ENCODE results near the gene PHKA2.
"Not testable (repeated sequence)": the region's sequence is repeated elsewhere in the genome, so short reads cannot be mapped to it uniquely, and the experiment has no call there.

Gene PHKA2, protein sequence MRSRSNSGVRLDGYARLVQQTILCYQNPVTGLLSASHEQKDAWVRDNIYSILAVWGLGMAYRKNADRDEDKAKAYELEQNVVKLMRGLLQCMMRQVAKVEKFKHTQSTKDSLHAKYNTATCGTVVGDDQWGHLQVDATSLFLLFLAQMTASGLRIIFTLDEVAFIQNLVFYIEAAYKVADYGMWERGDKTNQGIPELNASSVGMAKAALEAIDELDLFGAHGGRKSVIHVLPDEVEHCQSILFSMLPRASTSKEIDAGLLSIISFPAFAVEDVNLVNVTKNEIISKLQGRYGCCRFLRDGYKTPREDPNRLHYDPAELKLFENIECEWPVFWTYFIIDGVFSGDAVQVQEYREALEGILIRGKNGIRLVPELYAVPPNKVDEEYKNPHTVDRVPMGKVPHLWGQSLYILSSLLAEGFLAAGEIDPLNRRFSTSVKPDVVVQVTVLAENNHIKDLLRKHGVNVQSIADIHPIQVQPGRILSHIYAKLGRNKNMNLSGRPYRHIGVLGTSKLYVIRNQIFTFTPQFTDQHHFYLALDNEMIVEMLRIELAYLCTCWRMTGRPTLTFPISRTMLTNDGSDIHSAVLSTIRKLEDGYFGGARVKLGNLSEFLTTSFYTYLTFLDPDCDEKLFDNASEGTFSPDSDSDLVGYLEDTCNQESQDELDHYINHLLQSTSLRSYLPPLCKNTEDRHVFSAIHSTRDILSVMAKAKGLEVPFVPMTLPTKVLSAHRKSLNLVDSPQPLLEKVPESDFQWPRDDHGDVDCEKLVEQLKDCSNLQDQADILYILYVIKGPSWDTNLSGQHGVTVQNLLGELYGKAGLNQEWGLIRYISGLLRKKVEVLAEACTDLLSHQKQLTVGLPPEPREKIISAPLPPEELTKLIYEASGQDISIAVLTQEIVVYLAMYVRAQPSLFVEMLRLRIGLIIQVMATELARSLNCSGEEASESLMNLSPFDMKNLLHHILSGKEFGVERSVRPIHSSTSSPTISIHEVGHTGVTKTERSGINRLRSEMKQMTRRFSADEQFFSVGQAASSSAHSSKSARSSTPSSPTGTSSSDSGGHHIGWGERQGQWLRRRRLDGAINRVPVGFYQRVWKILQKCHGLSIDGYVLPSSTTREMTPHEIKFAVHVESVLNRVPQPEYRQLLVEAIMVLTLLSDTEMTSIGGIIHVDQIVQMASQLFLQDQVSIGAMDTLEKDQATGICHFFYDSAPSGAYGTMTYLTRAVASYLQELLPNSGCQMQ

DNA sequence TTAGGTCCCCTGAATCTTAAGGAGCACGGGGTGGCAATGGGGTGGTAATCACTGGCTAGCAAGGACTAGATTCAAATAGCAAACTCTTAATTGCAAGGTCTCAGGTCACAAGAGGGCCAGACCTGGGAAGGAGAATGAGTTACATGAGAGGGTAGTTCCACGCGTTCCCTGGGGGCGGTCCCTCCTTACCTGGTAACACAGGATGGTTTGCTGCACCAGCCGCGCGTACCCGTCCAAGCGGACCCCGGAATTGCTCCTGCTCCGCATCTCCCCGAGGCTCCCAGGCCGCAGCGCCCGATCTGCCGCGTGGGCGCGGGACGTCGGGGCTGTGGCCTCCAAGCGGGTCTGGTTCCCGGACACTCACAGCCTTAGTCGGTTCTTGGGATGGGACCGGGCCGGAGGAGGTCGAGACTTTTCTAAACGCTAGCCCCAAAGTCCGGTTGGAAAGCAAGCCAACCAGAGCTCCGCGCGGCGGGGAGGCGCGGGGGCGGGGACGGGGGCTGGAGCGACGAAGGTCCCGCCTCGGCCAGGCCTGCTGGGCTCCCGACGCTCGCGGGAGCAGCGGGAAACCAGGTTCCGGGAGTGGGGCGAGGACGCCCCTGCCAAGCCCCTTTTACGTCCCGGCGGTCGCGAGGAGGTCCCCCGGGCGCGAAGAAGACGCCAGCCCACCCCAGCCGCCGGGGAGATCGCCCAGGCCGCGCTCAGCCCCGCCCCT is at the start of gene PHKA2:
Gene PHKA2, minus strand, starts transcription at position 449 of the 715 bp plus-strand sequence. Its CDS starts 182 bp downstream, at position 267.
- no peak for DNase-seq

DNA sequence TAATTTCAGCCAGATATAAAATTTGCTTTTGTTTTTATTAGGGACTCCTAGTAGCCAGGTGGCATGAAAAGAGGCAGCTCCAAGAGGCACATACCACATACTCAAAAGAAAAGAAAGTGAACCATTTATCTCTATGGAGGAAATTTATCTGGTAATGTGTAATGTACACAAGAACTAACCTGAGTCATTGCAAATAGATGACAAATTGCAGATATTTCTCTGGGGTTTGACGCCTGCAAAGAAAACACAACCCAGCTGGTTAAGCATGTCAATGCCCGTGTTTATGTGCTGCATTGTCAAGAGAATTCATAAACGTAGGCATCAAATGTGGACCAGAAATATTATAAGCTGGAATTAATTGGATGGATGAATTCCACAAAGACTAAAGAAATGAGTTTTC is 46.9 kb upstream of the PHKA2 start:
- no peak for DNase-seq

DNA sequence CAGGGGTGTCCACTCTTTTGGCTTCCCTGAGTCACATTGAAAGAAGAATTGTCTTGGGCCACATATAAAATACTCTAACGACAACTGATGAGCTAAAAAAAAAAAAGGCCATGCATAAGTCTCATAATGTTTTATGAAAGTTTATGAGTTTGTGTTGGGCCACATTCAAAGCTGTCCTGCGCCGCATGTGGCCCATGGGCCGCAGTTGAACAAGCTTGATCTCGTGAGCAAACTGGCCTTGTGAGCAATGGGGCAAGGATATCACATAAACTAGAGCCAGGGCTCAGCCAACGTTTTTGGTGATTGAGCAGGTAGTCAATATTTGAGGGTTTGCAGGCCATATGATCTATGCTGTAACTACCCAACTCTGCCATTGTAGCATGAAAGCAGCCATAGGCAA is 44.6 kb upstream of the PHKA2 start:
- DNase-seq, result no peak

DNA sequence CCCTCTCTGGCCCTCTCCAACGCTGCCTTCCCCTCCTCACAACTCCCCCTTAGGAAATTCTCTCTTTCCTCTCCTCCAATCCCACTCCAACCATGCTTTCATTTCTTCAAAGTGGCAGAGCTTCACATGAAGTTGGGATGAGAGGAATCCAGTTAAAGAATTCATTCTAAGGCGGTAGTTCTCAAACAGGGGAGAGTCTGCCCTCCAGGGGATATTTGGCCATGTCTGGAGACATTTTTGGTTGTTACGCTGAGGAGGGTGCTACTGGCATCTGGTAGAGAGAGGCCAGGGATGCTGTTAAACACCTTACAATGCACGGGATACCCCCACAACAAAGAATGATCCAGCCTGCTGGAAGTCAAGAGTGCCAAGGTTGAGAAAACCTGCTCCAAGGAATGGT is 40.5 kb upstream of the PHKA2 start:
- no peak for DNase-seq

DNA sequence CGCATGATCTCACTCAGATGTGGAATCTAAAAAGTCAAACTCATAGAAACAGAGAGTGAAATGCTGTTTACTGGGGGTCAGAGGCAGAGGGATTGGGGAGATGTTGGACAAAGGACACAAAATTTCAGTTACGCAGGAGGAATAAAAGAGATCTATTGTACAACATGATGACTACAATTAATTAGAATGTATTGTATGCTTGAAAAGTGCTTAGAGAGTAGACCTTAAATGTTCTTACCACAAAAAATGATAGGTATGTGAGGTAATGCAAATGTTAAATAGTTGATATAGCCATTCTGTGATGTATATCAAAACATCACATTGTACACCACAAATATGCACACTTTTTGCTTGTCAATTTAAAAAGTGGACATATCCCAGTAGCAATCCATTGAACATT is 36.1 kb upstream of the PHKA2 start:
- no peak for DNase-seq

DNA sequence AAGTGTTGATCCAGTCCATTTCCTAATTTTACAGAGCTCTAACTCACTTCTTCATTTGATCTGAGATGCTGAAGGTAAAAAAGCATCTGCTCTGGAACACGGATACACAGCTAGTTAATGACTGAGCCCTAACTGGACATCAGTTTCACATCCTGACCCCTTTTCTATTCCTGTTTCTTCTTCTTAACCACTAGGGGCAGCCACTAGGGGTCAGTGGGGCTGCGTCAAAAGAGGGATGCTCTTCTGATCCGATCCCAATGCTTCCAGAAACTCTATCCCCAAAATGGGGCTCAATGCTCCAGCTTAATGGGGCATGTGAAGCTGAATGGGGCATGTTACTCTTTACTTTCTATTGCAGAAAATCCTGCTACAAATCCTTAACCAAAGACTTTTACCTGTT is 33.4 kb upstream of the PHKA2 start:
- no peak for DNase-seq

DNA sequence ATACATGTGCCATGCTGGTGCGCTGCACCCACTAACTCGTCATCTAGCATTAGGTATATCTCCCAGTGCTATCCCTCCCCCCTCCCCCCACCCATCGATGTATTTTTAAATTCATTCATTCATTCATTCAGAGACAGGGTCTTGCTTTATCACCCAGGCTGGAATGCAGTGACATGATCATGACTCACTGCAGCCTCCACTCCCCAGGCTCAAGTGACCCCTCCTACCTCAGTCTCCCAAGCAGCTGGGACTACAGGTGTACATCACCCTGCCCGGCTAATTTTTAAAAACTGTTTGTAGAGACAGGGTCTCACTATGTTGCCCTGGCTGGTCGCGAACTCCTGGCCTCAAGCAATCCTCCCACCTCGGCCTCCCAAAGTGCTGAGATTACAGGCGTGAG is 32.7 kb upstream of the PHKA2 start:
- not testable (repeated sequence) for DNase-seq

DNA sequence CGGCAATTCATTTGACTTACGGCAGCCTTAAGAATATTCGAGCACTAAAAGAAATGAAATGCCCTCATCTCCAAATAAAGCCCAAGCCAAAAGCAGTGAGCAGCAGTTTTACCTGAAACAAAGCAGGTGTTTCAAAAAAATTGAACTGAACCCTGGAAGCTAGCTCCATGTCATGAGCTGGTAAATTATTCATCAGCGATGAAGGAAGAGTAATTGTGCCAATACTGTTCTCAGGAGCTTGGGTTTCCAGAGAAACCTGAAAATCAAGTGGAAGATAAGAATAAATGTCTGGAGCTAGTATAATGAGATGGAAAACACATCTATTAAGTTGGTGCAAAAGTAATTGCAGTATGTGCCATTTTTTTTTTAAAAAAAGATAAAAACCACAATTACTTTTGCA is 24.0 kb upstream of the PHKA2 start:
- no peak for DNase-seq

DNA sequence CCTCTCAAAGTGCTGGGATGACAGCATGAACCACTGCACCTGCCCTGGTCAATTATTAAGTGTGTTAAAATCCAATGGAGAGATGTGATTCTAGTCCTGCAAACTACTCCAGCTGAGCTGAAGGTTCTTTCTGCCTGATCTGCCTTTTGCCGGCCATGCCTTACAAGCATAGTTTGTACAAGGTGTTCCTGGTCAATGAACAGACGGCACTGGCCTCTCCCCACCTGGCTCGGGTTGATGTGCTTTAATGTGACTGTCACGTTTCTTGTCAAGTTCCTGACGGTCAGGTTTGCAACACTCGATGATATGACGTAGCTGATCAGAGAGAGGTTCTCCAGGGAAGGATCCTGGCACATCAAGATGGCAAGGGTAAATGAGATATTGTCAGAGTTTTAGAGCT is 23.1 kb upstream of the PHKA2 start:
- DNase-seq, result no peak

DNA sequence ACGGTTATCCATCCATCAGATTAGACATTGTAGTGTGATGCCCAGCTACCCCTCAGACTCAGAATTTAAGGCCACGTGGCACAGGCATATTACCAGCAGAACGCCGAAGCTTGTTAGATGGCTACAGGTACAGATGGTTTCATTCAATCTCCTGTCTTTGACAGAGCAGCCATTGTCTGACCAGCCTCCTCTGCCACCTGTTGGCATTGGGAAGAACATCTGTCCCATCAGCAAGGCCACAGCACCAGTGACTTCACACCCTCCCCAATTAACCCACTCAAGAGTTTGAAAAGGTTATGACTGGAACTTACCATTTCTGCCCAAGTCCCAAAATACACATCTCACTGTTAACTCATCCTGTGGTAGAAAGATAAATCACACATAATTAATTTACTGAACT is 22.0 kb upstream of the PHKA2 start:
- DNase-seq, result no peak

DNA sequence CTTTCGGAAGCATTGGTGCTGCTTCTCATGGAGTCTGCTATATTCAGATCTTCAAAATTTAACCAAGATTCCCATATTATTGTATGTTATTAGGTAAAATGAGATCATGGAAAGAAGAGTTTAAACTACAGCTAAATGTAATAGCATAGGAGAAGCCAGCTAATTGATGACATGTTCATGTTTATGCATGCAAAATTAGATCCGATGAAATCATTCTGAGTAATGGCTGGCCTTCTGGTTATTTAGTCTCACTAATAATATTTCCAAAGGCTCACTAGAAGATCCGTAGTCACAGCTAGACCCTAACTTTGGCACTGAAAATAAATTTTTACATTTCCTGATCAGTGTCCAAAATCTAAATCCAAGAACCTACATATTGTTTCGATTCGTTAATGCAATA is 19.8 kb upstream of the PHKA2 start:
- DNase-seq, result no peak

DNA sequence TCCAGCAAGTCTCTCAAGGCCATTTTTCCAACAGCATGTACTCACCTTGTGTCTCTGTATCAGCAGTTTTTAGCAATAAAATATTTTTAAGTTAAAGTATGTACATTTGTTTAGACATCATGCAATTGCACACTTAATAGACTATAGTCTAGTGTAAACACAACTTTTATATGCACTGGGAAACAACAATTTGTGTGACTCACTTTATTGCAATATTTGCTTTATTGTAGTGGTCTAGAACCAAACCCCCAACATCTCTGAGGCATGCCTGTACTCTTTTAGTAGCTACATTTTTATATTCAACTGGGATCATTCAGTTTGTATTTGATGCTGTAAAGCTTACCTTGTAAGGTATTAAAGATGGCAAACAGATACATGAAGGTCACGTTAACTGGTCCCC is 14.7 kb upstream of the PHKA2 start:
- no peak for DNase-seq

DNA sequence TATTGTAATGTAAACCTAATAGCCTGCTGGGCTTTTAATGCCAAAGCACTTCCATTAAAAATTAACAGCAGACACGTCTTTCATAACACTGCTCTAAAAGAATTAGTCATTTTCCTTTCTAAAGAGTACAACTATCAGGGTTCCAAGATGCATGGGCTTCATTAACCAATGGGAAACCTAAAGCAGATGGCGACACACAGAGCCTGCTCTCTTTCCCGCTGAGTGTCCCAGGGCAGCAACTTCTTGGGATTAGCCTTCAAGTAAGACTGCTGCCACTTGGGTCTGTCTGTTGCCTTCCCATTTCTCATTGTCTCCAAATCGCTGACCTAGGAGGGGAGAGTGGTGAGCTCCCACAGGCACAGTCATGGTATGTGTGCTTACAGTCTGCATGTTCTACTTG is 14.0 kb upstream of the PHKA2 start:
- DNase-seq, result no peak

DNA sequence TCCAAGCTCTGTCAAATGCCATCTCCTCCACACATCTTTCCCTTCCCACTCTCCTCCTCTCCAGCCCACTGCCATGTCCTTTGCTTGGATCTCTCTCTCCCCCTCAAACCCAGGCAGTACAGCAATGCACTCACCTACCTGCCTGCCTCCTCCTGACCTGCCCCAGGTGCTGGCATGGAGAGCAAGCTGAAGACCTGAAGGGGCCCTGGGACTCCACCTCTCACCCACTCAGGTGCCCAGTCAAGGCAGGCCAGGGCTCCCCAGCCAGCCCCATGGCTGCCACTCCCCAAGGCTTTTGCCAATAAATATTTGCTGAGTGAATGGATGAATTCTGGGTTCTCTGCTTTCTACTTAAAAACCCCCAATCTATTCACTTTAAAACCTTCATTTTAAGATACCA is 12.6 kb upstream of the PHKA2 start:
- no peak for DNase-seq

DNA sequence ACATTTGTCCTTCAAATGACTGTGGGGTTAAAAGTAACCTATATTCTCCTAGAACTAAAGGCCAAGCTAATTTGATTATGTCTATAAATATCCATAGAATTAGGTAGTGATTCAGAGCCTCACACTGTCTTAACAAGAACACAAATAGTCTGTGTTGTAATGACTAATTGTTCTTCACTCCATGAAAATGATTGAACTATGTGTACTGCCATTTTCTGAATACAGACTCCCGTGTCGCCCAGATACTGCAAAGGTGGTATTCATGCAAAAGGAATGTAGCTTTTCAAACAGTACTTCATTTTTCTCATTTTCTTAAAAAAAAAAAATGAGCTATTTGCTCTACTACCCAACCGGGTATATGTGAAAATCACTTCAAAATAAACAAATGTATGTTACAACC is 11.3 kb upstream of the PHKA2 start:
- DNase-seq, result no peak

DNA sequence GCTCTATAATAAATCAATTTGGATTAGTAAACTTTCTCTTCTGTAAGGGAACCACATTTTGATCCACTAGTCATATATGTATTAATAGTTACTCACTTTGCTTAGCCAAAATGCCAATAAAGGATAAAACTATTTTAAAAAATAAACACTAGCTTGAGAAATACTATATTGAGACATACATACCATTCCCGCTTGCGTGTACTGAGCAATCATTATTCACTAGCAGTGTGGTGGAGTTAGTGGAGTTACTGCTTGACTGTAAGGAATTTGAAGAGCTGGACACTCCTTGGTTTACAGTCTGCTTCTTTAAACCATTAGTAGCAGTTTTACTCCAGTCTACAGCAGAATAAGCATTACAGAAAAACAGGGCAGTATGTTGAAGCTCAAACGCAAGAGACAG is 10.8 kb upstream of the PHKA2 start:
- no peak for DNase-seq

DNA sequence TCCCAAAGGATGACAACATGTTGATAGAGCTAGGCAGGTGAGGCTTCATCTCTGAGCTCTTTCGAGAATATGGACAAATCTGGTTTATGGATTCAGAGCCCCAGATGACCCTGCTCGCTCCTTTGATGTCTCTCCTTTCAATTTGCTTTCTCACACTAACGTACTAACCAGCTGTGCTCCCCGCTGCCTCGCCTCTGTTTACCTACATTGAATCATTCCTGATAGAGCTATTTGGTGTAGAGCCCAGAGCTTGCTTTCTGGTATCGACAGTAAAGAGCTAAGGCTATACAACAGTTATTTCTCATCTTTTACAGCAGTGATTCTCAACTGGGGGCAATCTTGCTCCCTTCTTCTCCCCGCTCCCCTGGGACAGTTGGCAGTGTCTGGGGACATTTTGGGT is 8.9 kb upstream of the PHKA2 start:
- DNase-seq, result no peak

DNA sequence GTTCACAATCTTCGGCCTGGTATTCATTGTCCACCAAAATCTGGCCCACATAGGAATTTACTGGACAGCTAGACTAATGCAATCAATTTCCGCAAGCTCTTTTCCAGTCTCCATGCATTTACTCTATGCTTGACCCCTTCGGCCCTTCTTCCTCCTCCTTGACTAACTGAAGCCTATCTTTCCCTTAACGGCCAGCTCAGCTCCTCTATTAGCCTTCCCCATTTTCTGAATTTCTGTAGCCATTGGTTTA is 1.2 kb upstream of the PHKA2 start:
- DNase-seq, result no peak

DNA sequence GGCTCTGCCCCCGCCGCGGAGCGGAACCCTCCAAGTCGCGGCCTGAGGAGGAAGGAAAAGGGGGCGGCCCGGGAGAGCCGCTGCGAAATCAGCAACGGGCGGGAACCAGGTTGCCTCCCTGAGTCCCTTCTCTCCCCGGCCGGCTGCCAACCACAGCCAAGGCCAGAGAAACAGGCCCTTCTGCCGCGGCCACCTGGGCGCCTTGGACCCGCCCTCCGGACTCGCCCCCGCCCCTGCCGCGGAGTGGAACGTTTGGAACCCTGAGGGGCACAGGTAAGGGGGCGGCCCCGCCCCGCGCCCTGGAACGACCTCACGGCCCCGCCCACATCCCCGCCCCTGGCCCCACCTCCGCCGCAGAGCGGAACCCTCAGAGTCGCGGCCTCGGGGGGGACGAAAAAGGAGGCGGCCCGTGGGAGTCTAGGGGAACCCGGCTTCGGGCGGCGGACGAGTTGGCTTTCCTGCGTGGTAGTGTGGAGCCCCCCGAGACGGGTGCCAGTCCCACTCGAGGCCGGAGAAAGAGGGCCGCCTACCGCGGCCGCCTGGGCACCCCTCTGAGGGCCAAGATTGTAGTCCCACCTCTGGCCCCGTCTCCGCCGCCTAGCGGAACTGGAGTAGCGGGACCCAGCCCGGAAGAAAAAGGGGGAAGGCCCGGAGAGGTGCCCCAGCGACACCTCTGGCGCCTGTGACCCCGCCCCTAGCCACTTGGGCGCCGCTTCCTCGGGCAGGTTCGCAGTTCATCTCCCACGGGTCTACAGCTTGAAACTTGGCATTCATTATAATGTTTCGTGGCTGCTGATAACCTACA is 669 bp upstream of the PHKA2 start:
- DNase-seq, result peak; percentile 83

DNA sequence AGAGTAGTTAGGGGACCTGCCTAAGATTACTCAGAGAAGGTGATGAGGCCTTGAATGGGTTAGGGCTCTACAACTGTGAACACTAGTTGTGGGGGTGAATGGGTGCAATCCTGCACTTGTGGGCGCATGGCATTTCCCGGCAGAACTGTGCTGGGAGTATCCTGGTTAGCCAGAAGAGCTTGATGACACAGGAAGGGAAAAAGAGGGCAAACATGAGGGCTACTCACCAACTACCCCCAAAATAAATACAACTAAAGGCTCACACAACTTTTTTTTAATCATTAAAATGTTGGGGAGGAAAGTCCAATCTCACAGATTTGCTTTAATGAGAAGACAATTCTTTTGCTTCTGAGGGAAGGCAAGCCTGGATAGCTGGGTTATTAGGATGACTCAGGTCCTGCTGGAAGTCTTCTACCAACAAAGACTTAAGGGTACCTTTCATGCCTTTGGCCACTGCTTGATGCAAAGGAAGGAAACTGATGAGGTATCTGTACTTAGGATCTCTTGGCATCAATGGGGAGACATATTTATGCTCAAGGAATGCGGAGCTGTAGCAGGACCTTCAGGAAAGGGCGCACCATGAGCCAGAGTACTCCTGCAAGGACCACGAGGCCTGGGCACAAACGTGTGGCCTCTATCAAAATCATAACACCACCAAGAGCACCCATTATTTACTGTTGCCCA is 2.6 kb downstream of the PHKA2 start:
- DNase-seq, result no peak

DNA sequence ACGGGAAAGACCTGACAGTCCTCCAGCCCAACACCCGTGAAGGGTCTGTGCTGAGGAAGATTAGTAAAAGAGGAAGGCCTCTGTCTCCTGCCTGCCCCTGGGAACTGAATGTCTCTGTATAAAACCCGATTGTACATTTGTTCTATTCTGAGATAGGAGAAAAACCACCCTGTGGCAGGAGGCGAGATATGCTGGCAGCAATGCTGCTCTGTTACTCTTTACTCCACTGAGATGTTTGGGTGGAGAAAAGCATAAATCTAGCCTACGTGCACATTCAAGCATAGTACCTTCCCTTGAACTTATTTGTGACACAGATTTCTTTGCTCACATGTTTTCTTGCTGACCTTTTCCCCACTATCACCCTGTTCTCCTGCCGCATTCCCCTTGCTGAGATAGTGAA is 3.7 kb downstream of the PHKA2 start:
- not testable (repeated sequence) for DNase-seq

DNA sequence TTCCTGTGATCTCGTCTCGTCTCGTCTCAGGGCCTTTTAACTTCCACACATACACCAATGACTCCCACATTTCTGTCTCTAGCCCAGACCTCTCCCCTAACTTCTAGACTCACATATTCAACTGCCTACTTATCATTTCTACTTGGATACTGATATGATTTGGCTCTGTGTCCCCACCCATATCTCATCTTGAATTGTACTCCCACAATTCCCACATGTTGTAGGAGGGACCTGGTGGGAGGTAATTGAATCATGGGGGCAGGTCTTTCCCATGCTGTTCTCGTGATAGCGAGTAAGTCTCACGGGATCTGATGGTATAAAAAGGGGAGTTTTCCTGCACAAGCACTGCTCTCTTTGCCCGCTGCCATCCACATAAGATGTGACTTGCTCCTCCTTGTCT is 8.9 kb downstream of the PHKA2 start:
- no peak for DNase-seq
